Activated CD8-positive, alpha-beta memory T cell treated with anti-CD3 and anti-CD28 coated beads for 4 hours (primary cell): ENCODE data around the gene KCNIP4.
"Not testable (repeated sequence)": the region's sequence is repeated elsewhere in the genome, so short reads cannot be mapped to it uniquely, and the experiment has no call there.

ENCODE experiments used
- DNase-seq, 2 donors: peaks; one replicate each; pipeline ENCODE4 v3.0.0-alpha.2; 2020; ENCODE audit warnings: low read depth in 2 of 2

The KCNIP4 gene

GRCh38 chr4:20761382-20761781, 1187.2 kb downstream of the KCNIP4 start:
- no peak for DNase-seq

GRCh38 chr4:20760053-20760452, 1188.5 kb downstream of the KCNIP4 start:
- no peak for DNase-seq

- DNase-seq = no peak
These were observed 1194.5 kb downstream of the KCNIP4 start for GRCh38 chr4:20754036-20754435.

GRCh38 chr4:20752641-20753040, 1195.9 kb downstream of the KCNIP4 start:
- DNase-seq = no peak

- not testable (repeated sequence) for DNase-seq
These were observed 1202.6 kb downstream of the KCNIP4 start for GRCh38 chr4:20746000-20746399.

GRCh38 chr4:20735931-20736330, 1212.6 kb downstream of the KCNIP4 start:
- DNase-seq = no peak

GRCh38 chr4:20724915-20725314, 1223.7 kb downstream of the KCNIP4 start:
- no peak for DNase-seq

GRCh38 chr4:20723463-20723862, 1225.1 kb downstream of the KCNIP4 start:
- no peak for DNase-seq

GRCh38 chr4:20723019-20723418, 1225.6 kb downstream of the KCNIP4 start:
- no peak for DNase-seq

GRCh38 chr4:20711335-20711734, 1237.2 kb downstream of the KCNIP4 start:
- DNase-seq = no peak

- peak; percentile 84 to 90 for DNase-seq
These were observed 1248.4 kb downstream of the KCNIP4 start, which contains the start of gene PACRGL for GRCh38 chr4:20700007-20700761. Gene PACRGL, plus strand, starts transcription at chr4:20700458. Its CDS starts 4,024 bp downstream, at chr4:20704482.

- no peak for DNase-seq
These were observed 1249.8 kb downstream of the KCNIP4 start for GRCh38 chr4:20698820-20699219.

- DNase-seq = no peak
These were observed 1250.2 kb downstream of the KCNIP4 start for GRCh38 chr4:20698382-20698781.

GRCh38 chr4:20696815-20697214, 1251.8 kb downstream of the KCNIP4 start:
- no peak for DNase-seq

GRCh38 chr4:20687864-20688263, 1260.7 kb downstream of the KCNIP4 start:
- DNase-seq = no peak

GRCh38 chr4:20684852-20685763, 1263.5 kb downstream of the KCNIP4 start:
- no peak for DNase-seq

GRCh38 chr4:20683766-20684165, 1264.8 kb downstream of the KCNIP4 start:
- DNase-seq = no peak

GRCh38 chr4:20682853-20683252, 1265.7 kb downstream of the KCNIP4 start:
- DNase-seq = no peak

- DNase-seq = no peak
These were observed 1267.3 kb downstream of the KCNIP4 start for GRCh38 chr4:20681271-20681670.

GRCh38 chr4:20680736-20681135, 1267.8 kb downstream of the KCNIP4 start:
- DNase-seq = no peak

GRCh38 chr4:20679951-20680350, 1268.6 kb downstream of the KCNIP4 start:
- DNase-seq = no peak
